A549 treated with AZD9567 at 1 μM for 4 hours (cell line): ENCODE measurements around the gene PGPEP1. TPM values are rescaled to one million over a fixed set of nuclear protein-coding genes. Genes with fewer than 3 reads are reported as not detected.

Experiments
- total RNA-seq: library from RNA; stranded (reverse); fragments of 200-300 nt; extraction: Qiagen RNA extraction; gene quantifications from 5 replicates; pipeline ENCODE4 v1.2.3, GENCODE V29; 2022; ENCODE audit not compliant: insufficient read depth

PGPEP1 gene, protein sequence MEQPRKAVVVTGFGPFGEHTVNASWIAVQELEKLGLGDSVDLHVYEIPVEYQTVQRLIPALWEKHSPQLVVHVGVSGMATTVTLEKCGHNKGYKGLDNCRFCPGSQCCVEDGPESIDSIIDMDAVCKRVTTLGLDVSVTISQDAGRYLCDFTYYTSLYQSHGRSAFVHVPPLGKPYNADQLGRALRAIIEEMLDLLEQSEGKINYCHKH
- total RNA-seq, result 1.6 to 2.9 TPM (median 1.9 TPM) in 5 replicates

GRCh38 chr19:18340190-18340989 is at the start of gene PGPEP1:
TSS of gene PGPEP1 (plus strand) at chr19:18340598. CDS start at chr19:18340682, 84 bp downstream.

DNA sequence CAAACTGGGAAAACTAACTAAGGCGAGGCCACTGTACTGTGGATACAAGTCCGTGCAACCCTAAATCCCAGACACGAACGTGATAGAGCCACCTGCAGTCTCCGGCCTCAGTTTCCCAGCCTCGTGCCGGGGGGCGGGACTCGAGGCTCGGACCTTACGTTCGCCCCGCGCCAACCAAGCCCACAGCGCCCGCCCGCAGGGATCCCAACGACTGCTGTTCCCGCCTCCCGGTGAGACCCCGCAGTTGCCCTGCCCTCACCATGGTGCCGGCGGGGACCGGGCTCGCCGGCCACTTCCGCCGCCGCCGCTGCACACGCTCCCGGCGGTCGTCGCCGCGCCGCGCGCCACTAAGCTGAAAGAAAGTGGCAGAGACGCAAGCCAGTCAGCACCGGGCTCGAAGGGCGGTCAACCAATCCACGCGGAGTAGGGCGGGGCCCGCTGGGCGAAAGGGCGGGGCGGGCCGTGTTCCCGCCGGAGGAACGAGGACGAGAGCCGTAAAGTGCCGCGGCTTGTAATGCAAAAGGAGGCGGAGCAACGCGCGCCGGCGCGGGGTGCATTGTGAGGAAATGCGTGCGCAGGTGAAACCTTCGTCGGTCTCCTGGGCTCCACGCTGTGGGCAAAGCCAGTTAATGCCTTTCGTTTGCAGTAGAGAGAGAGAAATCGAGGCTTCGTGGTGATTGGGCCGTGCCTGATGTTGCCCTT is 17.5 kb upstream of the PGPEP1 start, which contains the start of gene LSM4:
TSS of gene LSM4 (minus strand) at position 318 of the 702 bp plus-strand sequence. CDS start at position 262, 56 bp downstream.

DNA sequence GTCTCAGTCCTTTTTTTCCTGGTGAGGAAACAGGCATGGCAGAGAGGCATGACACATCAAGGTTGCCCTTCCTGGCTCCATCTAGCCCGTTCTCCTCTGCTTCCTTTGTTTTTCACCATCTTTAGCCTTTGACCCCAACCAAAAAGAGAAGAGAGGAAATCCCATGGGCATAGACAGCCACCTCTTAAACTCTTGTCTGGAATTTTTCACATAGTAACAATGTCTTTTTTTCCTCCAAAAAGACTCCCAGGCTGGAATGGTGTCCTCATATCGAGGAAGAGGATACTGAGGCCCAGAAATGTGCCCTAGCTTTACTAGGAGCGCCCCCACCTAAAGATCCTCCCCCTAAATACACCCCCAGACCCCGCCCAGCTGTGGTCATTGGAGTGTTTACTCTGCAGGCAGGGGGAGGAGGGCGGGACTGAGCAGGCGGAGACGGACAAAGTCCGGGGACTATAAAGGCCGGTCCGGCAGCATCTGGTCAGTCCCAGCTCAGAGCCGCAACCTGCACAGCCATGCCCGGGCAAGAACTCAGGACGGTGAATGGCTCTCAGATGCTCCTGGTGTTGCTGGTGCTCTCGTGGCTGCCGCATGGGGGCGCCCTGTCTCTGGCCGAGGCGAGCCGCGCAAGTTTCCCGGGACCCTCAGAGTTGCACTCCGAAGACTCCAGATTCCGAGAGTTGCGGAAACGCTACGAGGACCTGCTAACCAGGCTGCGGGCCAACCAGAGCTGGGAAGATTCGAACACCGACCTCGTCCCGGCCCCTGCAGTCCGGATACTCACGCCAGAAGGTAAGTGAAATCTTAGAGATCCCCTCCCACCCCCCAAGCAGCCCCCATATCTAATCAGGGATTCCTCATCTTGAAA is 45.5 kb downstream of the PGPEP1 start, which contains the start of gene GDF15:
TSS of gene GDF15 (plus strand) at position 484 of the 868 bp plus-strand sequence. CDS start at position 516, 32 bp downstream.

DNA sequence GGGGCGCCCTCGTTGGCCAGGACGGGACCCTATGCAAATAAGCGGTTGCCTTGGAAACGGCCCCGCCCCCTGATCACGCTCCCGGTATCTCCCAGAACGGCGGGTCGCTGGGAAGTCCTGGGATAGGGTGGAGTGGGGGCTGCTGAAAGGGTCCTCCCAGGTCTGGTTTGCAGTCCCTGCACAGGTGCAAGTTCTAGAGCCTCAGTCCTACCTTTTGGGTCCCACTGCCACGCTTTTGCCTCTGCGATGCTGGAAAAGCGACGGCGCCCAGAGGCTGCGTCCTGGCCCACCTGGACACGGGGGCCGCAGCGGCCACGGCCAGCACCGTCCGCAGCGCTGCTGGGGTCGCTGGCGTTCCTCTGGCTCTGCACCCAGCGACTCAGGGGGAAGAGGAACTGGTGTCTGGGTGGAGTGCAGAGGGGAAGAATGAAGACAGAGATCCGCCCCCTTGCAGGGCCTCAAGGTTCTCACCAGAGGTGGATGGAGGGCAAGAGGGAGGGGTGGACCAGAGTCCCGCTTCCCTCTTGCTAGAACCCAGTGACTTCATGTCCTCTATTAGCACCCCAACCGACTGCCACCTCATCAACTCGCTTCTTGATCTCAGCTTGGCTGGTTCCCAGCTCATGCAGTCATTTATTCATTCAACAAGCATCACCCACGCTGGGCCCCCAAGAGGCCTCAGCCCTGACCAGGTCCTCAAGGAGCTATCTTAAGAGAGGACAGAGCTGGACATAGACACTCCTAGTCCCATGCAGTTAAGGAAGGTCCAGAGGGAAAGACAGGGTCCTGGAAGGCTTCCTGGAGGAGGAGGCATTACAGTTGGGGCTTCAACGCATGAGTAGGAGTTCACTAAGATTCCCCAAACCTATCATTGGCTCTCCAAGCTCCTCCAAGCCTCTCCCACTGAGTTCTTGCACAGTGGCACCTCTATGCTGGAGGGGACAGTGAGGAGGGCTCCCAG is 57.1 kb downstream of the PGPEP1 start, which contains the start of gene LRRC25:
TSS of gene LRRC25 (minus strand) at position 381 of the 961 bp plus-strand sequence. CDS start 659 bp downstream, outside the sequence.

DNA sequence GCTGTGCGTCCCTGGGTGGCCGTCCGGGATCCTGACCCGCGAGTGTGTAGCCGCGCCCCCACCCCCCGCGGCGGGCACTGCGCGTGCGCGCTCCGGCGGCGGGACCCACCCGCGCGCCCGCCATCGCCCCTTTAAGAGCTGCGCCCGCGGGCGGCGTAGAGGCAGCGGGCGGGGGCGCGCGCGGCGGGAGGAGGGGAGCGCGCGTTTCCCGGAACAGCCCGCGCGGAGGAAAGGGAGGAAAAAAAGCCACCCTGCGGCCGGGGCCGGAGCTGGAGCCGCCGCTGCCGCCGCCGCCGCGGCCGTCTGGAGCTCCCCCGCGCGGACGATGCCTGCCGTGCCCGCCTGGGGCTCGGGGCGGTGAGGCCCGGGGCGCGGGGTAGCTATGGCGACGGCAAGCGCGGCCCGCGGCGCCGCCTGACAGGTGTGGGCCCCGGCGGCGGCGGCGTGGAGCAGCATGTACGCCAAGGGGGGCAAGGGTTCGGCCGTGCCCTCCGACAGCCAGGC is 78.8 kb downstream of the PGPEP1 start, which contains the start of gene SSBP4:
TSS of gene SSBP4 (plus strand) at position 204 of the 504 bp plus-strand sequence. CDS start at position 455, 251 bp downstream.

Other genes starting within 250 kb of the PGPEP1 start
- 1.9 to 2.4 TPM (median 2.2 TPM) in 5 replicates for gene MAST3, start 242.8 kb upstream of the PGPEP1 start, total RNA-seq
- 9.9 to 15.0 TPM (median 12.4 TPM) in 5 replicates for gene PIK3R2, start 187.4 kb upstream of the PGPEP1 start, total RNA-seq
- gene IFI30, start 166.8 kb upstream of the PGPEP1 start, total RNA-seq, result 13.6 to 22.2 TPM (median 15.9 TPM) in 5 replicates
- gene MPV17L2, start 147.4 kb upstream of the PGPEP1 start, total RNA-seq, result 9.5 to 14.8 TPM (median 12.7 TPM) in 5 replicates
- 0.71 to 0.99 TPM (median 0.79 TPM) in 4 of 5 replicates, not detected in the other for gene RAB3A, start 136.6 kb upstream of the PGPEP1 start, total RNA-seq
- 0.05 to 0.48 TPM (median 0.16 TPM) in 4 of 5 replicates, not detected in the other for gene PDE4C, start 114.2 kb upstream of the PGPEP1 start, total RNA-seq
- gene IQCN, start 66.1 kb upstream of the PGPEP1 start, total RNA-seq, result 0.38 to 0.58 TPM (median 0.44 TPM) in 4 of 5 replicates, not detected in the other
- gene JUND, start 59.0 kb upstream of the PGPEP1 start, total RNA-seq, result 32.5 to 55.4 TPM (median 47.0 TPM) in 5 replicates
- 195 to 241 TPM (median 232 TPM) in 5 replicates for gene LSM4, start 17.5 kb upstream of the PGPEP1 start, total RNA-seq
- 17.5 to 29.7 TPM (median 21.4 TPM) in 5 replicates for gene GDF15, start 45.6 kb downstream of the PGPEP1 start, total RNA-seq
- 0.03 TPM in 1 of 5 replicates, not detected in the others for gene LRRC25, start 57.0 kb downstream of the PGPEP1 start, total RNA-seq
- gene SSBP4, start 78.8 kb downstream of the PGPEP1 start, total RNA-seq, result 46.0 to 50.4 TPM (median 49.2 TPM) in 5 replicates
- 26.9 to 45.1 TPM (median 44.5 TPM) in 5 replicates for gene ISYNA1, start 97.5 kb downstream of the PGPEP1 start, total RNA-seq
- 3.5 to 5.9 TPM (median 5.2 TPM) in 5 replicates for gene ELL, start 181.5 kb downstream of the PGPEP1 start, total RNA-seq
- 110 to 150 TPM (median 146 TPM) in 5 replicates for gene FKBP8, start 203.0 kb downstream of the PGPEP1 start, total RNA-seq
- 89.9 to 108 TPM (median 98.8 TPM) in 5 replicates for gene KXD1, start 217.3 kb downstream of the PGPEP1 start, total RNA-seq
- 1,038 to 1,235 TPM (median 1,207 TPM) in 5 replicates for gene UBA52, start 231.3 kb downstream of the PGPEP1 start, total RNA-seq
- gene REX1BD, start 248.2 kb downstream of the PGPEP1 start, total RNA-seq, result 20.8 to 63.5 TPM (median 56.7 TPM) in 5 replicates